Measurements from ENCODE around the gene DOCK6.

The DOCK6 gene

DNA sequence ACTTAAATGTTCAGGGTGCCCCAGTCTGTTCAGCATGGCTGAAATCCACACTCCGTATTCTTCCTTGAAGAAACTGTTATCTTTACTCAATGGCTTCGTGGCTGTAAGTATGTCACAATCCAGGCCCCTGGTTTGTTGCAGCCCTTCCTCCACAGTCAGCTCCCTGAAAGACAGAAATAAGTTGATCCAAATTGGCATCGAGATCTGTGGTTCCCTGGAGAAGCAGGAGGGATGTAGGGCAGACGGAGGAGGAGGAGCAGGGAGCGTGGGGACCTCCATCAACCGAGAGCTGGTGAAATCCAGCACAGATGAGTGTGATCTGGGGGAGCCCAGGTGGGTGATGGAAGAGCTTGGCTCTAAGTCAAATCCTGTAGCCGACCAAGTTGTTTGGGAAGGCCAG is 33.9 kb upstream of the DOCK6 start:
- Histone ChIP-seq H3K27me3 (ENCODE audit: insufficient read depth, low read depth, severe bottlenecking) (no peaks in the 10 kb centered on the region), H3K9me3 (ENCODE audit: severe bottlenecking) (peaks cover 4% of the 10 kb centered on the region), H3K36me3 (no peaks in the 10 kb centered on the region), H3K4me3 (ENCODE audit: low read depth, low read length) (no peak overlapping the region), H3K27ac (no peak overlapping the region)
- TF ChIP-seq, protein P1, sequence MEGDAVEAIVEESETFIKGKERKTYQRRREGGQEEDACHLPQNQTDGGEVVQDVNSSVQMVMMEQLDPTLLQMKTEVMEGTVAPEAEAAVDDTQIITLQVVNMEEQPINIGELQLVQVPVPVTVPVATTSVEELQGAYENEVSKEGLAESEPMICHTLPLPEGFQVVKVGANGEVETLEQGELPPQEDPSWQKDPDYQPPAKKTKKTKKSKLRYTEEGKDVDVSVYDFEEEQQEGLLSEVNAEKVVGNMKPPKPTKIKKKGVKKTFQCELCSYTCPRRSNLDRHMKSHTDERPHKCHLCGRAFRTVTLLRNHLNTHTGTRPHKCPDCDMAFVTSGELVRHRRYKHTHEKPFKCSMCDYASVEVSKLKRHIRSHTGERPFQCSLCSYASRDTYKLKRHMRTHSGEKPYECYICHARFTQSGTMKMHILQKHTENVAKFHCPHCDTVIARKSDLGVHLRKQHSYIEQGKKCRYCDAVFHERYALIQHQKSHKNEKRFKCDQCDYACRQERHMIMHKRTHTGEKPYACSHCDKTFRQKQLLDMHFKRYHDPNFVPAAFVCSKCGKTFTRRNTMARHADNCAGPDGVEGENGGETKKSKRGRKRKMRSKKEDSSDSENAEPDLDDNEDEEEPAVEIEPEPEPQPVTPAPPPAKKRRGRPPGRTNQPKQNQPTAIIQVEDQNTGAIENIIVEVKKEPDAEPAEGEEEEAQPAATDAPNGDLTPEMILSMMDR (IDR thresholded peaks at IDR 0.05; ENCODE audit: low read depth, low read length), result no peak
- DNase-seq, result no peak

DNA sequence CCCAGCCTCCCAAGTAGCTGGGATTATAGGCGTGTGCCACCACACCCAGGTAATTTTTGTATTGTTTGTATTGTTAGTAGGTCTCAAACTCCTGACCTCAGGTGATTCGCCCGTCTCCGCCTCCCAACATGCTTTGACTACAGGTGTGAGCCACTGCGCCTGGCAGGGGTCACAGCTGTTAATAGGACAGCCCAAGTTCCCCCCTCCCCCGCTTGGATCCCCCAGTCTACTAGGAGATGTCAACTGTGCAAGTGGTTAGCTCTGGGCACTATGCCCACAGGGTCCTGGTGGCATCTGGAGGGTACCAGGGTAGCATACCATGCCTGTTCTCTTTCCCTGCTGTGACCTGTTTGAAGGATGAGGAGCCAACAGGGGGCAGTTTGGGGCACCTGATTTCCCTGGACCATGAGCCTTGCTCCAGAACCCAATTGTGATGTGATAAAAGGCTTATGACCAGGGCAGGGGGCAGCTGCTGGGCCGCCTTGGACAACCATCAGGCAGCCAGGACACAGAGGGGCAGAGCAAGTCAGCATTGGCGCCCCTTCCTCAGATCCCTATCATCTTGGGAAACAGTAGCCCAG is 33.4 kb upstream of the DOCK6 start, which contains the start of gene TSPAN16:
TSPAN16 (plus strand) TSS at position 496 of the 581 bp plus-strand sequence. CDS start 138 bp downstream, outside the sequence.
- Histone ChIP-seq H3K9me3 (ENCODE audit: severe bottlenecking) (peaks cover under 1% of the 10 kb centered on the region), H3K27me3 (ENCODE audit: insufficient read depth, low read depth, severe bottlenecking) (no peaks in the 10 kb centered on the region), H3K4me3 (ENCODE audit: low read depth, low read length) (no peak within 1 kb of the TSS), H3K36me3 (no peaks in the 10 kb centered on the region), H3K27ac (no peak within 1 kb of the TSS)
- TF ChIP-seq, protein P1 (IDR thresholded peaks at IDR 0.05; ENCODE audit: low read depth, low read length), result peak; percentile 23; the same call in 1 of the 2 replicates
- no peak for DNase-seq

DNA sequence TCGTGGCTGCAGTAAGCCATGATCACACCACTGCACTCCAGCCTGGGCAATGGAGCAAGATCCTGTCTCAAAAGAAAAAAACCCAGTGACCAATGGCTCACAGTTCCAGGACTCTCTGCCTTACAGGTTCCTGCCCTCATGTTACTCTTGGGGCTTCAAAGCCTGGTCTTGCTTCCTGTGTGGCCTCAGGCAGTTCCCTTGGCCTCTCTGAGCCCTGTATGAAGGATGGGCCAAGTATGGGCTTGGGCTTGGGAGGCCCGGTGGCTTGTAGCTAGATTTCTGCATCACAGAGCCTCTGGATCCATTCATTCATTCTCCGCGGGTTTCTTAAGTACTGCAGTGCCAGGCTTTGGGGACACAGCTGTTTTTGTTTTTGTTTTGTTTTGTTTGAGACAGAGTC is 32.9 kb upstream of the DOCK6 start:
- no peak for DNase-seq
- H3K27ac ChIP-seq, result no peak overlapping the region
- TF ChIP-seq, protein P1 (IDR thresholded peaks at IDR 0.05; ENCODE audit: low read depth, low read length), result no peak
- no peaks in the 10 kb centered on the region for H3K36me3 ChIP-seq
- no peaks in the 10 kb centered on the region for H3K9me3 ChIP-seq (ENCODE audit: severe bottlenecking)
- no peaks in the 10 kb centered on the region for H3K27me3 ChIP-seq (ENCODE audit: insufficient read depth, low read depth, severe bottlenecking)
- no peak overlapping the region for H3K4me3 ChIP-seq (ENCODE audit: low read depth, low read length)

DNA sequence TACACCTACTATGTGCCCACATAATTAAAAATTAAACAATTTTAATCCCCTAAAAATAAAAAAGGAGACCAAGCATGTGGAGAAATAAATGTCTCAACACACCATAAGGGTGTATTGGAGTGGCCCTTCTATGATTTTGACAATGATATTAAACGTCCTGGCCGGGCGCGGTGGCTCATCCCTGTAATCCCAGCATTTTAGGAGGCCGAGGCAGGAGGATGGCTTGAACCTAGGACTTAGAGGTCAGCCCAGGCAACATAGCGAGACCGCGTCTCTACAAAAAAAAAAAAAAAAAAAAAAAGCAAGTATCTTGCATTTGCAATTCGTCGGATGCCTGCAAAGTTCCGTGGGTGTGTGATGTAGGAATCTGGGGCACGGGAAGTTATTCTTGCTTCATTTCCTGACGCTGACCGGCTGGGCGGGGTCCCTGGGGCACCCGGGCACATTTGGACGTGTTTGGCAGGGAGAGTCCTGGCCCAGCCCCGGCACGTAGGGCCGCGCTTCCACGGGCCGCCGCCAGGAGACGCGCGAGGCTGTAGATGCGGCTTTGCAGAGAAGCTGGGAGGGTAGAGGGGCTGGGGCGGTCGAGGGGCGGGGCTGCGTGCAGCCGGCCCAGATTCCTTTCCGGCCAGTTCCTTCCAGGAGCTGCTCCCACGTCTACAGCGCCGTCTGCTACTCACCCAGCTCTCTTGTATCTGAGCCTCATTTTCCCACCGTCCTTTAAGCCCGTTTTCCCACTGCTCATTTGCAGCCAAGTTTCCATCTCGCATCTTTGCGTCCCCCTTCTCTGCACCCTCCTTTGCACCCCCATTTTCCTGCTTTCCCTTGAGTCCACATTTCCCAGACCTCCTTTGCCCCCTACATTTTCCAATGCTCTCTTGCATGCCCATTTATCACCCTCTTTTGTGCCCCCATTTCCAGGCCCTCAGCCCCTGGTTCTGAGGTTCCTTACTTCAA is 31.4 kb upstream of the DOCK6 start:
- H3K27me3 ChIP-seq (ENCODE audit: insufficient read depth, low read depth, severe bottlenecking), result no peaks in the 10 kb centered on the region
- no peaks in the 10 kb centered on the region for H3K36me3 ChIP-seq
- peak overlapping the region; percentile 27; the same call in 1 of the 2 replicates for H3K27ac ChIP-seq
- TF ChIP-seq, protein P1 (IDR thresholded peaks at IDR 0.05; ENCODE audit: low read depth, low read length), result peak; percentile 94
- peak overlapping the region; percentile 29 for H3K4me3 ChIP-seq (ENCODE audit: low read depth, low read length)
- DNase-seq, result peak; percentile 95
- no peaks in the 10 kb centered on the region for H3K9me3 ChIP-seq (ENCODE audit: severe bottlenecking)

DNA sequence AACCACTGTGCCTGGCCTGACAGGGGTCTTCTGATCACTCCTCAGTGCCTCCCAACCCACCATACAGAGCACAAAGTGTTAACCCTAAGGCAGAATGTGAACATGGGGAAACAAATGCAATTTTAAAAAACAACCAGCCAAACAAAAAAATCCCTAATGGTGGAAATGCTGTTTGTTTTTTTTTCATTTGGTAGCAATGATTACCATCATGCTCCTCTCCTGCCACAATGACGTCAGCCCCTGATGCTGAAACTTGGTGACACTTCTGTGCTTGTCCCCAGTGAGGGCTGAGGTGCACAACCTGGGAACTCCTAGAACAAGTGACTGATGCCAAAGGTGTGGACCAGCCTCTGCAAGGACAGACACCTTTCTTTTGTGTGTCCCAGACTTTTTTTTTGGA is 29.7 kb upstream of the DOCK6 start:
- H3K27ac ChIP-seq, result no peak overlapping the region
- H3K36me3 ChIP-seq, result no peaks in the 10 kb centered on the region
- DNase-seq, result no peak
- H3K9me3 ChIP-seq (ENCODE audit: severe bottlenecking), result no peaks in the 10 kb centered on the region
- H3K27me3 ChIP-seq (ENCODE audit: insufficient read depth, low read depth, severe bottlenecking), result no peaks in the 10 kb centered on the region
- TF ChIP-seq, protein P1 (IDR thresholded peaks at IDR 0.05; ENCODE audit: low read depth, low read length), result no peak
- no peak overlapping the region for H3K4me3 ChIP-seq (ENCODE audit: low read depth, low read length)
